Jurkat, Clone E6-1 (cell line): Measurements from ENCODE around the gene BCAS3. TPM values are rescaled to one million over a fixed set of nuclear protein-coding genes. Genes with fewer than 3 reads are reported as not detected.
A peak's percentile ranks its signal among the peaks of the same experiment; 100 is the strongest.

Source experiments
- DNase-seq: peaks from one replicate; pipeline ENCODE4 v3.0.0-alpha.2; 2011; ENCODE audit warnings: low read depth, low spot score
- H3K4me3 ChIP-seq: 2 replicates; pipeline ENCODE4 v1.5.1; 2011; ENCODE audit warnings: mild to moderate bottlenecking, low read length, control low read depth, moderate library complexity
- polyA plus RNA-seq: library from polyadenylated mRNA; unstranded; fragments of >200 nt; gene quantifications from one replicate; pipeline ENCODE4 v1.2.1, GENCODE V29; 2012; ENCODE audit warnings: missing spikeins; ENCODE audit not compliant: insufficient read length, insufficient read depth

BCAS3 gene
- 7.9 TPM for polyA plus RNA-seq

DNA sequence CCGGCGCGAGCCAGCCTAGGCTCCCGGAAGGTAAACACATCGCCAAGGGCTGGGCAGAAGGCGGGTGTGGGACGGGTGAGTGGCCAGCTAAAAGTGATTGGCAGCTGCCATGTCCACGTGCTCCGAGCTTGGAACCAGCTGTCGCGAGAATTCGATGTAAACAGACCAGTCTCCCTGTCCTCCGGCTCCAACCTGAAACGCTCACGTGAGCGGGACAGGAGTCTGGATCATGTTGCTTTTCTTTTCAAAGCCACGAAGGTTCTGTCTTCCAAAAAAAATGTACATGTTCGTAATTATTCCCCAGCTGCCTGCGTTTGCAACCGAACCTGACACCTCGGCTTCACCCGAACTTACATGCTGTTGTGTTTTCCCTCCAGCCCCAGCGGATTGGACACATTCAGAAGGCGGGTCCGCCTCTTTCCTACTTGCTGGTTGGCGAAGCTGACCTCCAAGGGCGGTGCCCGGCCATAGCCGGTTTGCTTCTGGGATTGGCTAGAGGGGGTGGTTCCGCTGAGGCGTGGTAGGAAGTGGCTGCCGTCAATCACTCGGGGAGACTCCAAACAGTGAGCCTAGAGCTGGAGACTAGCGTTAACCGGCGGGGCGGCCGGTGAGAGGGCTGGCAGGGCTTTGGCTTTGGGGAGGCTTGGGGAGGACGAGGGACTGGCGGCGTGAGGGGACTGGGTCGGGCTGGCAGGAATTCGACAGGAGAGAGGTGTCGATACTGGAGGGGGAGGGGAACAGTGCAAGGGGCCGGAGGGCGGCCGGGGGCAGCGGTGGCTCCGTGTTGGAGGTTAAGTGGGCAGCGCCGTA is at the start of gene BCAS3:
Gene BCAS3 (plus strand): TSS at position 544 of the 810 bp plus-strand sequence.
- peak; percentile 98 for DNase-seq
- peak within 1 kb of the TSS; percentile 83 for H3K4me3 ChIP-seq

DNA sequence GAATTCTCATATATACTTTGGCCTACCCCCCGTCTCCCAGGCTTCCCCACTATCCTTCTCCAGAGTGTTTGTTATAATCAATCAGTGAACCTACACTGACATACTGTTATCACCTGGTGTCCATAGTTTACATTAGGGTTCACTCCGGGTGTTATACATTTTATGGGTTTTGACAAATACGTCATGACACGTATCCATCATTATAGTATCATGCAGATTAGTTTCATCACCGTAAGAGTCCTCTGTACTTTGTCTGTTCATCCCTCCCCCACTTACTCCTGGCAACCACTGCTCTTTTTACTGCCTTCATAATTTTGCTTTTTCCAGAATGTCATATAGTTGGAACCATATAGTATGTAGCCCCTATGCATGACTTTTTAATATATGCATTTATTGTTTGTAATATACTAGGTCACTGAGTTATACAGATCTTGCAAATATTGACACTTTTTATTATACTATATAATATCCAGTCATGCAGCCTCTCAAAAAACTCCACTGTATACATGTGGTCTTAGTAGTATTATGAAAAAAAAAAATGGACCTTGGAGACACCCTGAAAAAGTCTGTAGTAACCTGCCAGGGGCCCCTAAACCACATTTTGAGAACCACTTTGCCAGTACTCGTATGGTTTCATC is 49.3 kb upstream of the BCAS3 start:
- no peak overlapping the region for H3K4me3 ChIP-seq
- no peak for DNase-seq

DNA sequence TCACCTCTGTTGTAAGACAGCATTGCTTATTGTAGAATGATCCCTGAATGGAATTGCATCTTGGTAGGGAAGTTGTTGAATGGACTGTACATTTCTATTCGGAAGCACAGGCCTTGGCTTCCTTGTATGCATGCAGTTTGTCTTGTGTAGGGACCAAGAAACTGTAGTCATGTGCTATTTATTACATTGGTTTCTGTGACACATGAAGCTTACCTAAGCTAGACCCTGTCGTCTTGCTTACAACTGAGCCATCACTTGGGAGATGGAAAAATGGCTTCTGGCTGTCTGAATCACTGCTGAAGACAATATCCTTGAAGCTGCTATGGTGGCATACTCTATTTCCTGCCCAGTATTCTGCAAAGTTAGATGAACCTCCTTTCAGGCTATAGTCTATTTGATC is 48.5 kb upstream of the BCAS3 start:
- H3K4me3 ChIP-seq, result no peak overlapping the region
- no peak for DNase-seq

DNA sequence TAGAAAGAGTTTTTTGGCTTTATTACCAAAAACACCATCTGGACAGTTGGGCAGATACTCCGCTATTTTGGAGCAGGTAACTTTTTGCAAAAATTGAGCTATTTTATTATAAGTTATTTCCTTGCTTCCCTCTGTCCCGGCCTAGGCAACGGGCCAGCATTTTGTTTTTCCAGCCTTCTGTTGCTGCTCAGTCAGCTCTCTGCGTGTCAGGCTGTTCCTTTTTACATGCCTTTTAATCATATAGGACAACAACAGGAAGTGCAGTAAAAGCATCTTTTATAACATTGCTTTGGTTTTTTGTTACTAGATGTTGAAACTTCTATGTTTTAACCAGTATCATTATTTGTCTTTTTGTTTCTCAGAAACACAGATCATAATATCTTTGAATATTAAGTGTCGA is 47.3 kb upstream of the BCAS3 start:
- no peak for DNase-seq
- H3K4me3 ChIP-seq, result no peak overlapping the region

DNA sequence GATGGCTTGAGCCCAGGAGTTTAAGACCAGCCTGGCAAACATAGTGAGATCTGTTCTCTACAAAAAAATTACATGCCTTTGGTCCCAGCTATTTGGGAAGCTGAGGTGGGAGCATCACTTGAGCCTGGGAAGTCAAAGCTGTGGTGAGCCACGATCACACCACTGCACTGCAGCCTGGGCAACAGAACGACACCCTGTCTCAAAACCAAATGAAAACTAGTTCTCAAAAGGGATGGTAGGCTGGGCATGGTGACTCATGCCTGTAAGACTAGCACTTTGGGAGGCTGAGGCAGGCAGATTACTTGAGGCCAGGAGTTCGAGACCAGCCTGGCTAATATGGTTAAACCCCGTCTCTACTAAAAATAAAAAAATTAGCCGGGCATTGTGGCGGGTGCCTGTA is 46.5 kb upstream of the BCAS3 start:
- no peak overlapping the region for H3K4me3 ChIP-seq
- no peak for DNase-seq

DNA sequence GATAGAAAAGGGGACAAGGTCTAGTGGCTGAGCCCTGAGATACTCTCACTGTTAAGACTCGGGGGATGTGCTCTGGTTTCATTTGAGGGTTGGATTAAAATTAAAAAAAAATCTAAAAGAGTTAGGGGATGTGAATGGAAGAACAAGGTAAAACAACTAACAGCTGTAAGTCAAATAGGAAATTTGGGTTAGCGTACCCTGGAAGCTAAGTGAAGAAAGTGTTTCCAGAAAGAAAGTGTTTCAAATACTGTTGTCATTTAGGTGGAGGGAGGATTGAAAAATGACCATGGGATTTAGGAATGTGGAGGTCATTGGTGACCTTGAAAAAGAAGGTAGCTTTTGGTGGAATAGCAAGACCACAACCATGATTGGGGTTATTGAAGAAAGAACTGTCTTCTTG is 40.0 kb upstream of the BCAS3 start:
- no peak for DNase-seq
- H3K4me3 ChIP-seq, result no peak overlapping the region

DNA sequence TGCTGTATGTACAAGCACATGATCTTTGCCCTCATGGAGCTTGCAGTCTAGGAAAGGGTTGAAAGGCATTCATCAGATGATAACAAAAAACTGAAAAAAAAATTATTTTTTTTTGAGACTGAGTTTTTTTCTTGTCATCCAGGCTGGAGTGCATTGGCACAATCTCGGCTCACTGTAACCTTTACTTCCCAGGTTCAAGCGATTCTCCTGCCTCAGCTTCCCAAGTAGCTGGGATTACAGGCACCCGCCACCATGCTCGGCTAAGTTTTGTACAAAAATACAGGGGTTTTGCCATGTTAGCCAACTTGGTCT is 38.7 kb upstream of the BCAS3 start:
- H3K4me3 ChIP-seq, result no peak overlapping the region
- no peak for DNase-seq

DNA sequence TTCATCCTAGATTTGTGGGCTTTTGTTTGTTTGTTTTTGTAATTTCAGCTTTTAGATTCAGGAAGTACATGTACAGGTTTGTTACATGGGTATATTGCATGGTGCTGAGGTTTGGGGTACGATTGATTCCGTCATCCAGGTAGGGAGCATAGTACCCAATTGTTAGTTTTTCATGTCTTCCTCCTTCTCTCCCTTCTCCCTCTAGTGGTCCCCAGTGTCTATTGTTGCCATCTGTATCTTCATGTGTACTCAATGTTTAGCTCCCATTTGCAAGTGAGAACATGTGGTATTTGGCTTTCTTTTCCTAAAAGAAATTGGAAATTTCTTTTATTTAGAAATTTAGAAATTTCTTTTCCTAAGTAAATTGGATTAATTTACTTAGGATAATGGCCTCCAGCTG is 37.1 kb upstream of the BCAS3 start:
- H3K4me3 ChIP-seq, result no peak overlapping the region
- peak; percentile 24 for DNase-seq

DNA sequence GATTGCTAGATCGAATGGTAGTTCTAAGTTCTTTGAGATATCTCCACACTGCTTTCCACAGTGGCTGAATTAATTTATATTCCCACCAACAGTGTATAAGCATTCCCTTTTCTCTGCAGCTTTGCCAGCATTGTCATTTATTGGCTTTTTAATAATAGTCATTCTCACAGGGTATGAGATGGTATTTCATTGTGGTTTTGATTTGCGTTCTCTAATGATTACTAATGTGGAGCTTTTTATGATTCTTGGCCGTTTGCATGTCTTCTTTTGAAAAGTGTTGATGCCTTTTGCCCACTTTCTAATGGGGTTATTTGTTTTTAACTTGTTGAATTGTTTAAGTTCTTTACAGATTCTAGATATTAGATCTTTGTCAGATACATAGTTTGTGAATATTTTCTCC is 36.5 kb upstream of the BCAS3 start:
- H3K4me3 ChIP-seq, result no peak overlapping the region
- DNase-seq, result no peak

DNA sequence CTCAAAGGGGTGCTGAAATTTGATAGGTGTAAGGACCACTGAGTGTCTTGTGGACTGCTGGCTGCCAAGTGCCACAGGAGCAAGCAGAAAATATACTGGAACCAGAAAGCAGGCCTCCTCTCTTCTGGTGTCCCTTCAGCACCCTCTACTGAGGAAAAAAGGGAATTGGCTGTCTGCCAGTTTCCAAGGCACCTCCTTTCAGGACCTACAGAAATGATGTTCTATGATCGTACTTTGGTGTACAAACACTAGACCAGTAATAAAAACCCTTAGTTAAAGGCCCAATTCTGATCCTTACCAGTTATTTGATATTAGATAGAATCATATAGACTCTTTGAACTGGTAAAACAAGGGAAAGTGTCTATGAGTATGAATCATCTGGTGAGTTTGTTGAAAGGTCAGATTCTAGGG is 35.8 kb upstream of the BCAS3 start:
- peak; percentile 59 for DNase-seq
- no peak overlapping the region for H3K4me3 ChIP-seq

DNA sequence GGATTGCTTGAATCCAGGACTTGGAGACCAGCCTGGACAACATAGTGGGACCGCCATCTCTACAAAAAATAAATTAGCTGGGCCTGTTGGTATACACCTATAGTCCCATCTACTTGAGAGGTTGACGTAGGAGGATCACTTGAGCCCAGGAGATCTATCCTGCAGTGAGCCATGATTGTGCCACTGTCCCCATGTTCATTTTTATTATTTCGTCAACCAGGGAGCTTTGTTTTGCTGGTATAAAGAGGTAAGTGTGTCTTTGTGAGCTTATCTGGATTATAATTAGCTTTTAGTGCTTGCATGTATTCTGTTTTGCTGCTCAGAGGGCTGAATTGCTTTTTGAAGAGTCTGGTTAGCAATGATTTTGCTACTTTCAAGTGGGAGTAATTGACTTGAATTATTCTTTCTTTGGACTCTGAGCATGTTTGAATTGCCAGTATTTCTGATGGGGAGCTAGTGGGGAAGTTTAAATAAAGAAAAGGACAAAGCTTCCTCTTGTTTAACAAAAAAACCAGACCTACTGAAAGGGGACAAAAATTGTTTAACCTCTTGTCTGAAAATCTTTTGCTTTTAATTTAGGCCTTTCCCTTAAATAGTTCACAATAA is 31.6 kb upstream of the BCAS3 start:
- no peak for DNase-seq
- H3K4me3 ChIP-seq, result no peak overlapping the region

DNA sequence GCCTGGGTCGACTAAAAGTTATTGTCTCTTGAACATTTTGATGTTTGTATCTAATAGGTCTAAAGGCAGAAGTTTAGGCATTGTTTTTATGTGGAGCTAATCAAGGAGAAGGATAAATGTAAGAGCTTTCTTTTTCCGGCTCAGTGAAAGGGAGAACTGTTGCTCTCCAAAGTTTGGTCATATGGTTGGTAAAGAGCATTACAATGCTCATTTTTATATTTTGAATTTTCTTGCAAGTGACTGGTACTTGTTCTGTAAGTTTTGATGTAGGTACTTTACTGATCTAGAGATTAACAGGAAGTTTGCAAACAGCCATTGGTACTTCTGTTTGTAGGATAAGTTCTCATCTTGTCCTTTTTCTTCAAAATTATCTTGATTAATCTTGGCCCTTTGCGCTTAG is 30.9 kb upstream of the BCAS3 start:
- DNase-seq, result no peak

DNA sequence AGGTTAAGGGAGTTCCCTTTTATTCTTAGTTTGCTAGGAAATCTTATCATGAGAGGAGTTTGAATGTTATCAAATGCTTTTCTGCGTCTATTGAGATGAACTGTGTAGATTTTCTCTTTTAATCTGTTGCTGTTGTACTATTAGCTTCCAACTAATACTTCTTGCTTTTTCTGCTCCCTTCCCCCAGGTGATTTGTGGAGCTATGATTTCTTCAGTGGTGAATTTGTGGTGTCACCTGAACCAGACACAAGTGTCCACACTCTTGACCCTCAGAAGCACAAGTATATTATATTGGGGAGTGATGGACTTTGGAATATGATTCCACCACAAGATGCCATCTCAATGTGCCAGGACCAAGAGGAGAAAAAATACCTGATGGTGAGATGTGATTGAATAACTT is 29.9 kb upstream of the BCAS3 start:
- no peak for DNase-seq
- no peak overlapping the region for H3K4me3 ChIP-seq

More for the DNA sequence above, 30.9 kb upstream of the BCAS3 start:
- no peak overlapping the region for H3K4me3 ChIP-seq

DNA sequence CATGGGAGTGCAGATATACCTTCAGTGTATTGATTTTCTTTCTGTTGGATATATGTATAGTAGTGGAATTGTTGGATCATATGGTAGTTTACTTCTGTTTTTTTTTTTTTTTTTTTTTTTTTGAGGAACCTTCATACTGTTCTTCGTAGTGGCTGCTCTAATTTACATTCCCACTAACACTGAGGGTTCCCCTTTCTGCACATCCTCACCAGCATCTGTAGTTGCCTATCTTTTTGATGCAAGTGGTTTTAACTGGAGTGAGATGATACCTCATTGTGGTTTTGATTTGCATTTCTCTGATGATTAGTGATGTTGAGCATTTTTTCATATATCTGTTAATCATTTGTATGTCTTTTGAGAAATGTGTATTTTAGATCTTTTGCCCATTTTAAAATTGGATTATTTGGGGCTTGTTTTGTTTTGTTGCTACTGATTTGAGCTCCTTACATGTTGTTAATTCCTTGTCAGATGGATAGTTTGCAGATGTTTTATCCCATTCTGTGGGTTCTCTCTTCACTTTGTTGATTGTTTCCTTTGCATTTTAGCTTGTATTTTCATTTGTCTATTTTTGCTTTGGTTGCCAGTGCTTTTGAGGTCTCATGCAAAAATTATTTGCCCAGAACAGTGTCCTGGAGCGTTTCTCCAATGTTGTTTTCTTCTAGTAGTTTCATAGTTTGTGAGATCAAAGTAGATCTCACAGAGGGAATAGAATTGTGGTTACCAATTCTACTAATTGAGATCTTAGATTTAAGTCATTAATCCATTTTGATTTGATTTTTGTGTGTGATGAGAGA is 25.0 kb upstream of the BCAS3 start:
- no peak overlapping the region for H3K4me3 ChIP-seq
- DNase-seq, result peak; percentile 39

DNA sequence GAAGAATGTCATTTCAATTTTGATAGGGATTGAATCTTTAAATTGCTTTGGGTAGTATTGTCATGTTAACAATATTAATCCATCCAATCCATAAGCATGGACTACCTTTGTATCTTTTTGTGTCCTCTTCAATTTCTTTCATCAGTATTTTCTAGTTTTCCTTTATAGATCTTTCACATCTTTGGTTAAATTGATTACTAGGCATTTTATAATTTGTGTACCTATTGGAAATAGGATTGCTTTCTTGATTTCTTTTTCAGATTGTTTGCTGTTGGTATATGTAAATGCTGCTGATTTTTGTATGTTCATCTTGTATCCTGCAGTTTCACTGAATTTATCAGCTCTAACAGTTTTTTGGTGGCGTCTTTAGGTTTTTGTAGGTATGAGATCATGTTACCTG is 24.1 kb upstream of the BCAS3 start:
- DNase-seq, result no peak
- H3K4me3 ChIP-seq, result no peak overlapping the region

DNA sequence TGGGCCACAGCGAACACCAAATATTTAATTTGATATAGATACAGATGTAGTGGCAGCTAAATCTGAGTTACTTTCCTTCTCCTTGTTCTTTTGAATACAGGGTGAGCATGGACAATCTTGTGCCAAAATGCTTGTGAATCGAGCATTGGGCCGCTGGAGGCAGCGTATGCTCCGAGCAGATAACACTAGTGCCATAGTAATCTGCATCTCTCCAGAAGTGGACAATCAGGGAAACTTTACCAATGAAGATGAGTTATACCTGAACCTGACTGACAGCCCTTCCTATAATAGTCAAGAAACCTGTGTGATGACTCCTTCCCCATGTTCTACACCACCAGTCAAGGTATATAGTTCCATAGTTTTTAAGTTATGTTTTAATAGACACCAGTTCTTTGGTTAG is 21.2 kb upstream of the BCAS3 start:
- no peak overlapping the region for H3K4me3 ChIP-seq

DNA sequence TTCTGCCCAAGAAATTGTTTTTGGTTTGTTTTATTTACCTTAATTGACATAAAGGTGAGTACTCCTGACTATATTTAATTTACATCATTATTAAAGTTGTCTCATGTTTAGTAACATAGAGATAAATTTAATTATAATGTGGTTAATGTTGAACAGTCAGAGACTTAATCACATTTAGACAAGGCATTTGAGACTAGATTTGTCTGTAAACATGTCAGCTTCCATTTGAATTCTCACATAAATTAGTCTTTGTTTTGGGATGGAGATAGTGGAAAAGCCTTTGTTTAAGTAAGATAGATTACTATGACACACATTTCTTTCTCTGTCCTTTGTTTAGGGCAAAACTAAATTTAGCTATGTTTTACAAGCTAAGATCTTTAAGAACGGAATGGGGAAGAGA is 18.5 kb upstream of the BCAS3 start:
- no peak for DNase-seq
- H3K4me3 ChIP-seq, result no peak overlapping the region

More for the DNA sequence above, 21.2 kb upstream of the BCAS3 start:
- no peak for DNase-seq

DNA sequence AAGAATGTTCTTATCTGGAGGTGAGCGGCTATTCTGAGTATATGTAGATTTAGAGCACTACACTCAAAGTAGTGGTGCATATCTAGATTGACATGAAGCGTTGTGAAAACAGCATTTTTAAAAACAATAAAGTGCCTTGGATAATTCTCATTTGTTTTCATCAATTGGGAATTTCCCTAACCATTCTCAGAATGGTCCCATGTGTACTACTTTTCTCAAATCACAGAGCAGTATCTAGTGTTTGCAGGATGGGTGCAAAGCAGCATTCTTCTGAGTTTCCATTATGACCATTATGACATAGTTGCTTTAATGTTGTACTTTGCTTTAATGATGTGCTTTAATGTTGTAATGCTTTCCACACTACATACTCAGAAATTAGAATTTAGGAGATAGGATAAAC is 16.2 kb upstream of the BCAS3 start:
- DNase-seq, result no peak
- no peak overlapping the region for H3K4me3 ChIP-seq

DNA sequence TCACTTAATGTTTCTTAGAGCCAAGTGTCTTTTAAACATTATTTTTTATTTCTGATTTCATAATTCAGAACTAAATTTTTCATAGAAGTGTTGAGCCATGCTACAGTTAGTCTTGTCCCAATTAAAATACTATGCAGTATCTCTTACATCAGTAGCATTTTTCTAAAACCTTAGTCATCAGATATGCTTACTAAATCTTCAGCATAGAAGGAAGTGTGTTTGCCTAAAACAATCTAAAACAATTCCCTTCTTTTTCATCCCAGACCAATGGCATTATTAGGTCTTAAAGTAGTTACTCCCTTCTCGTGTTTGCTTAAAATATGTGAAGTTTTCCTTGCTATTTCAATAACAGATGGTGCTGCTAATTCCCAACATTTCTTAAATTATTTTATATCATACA is 13.6 kb upstream of the BCAS3 start:
- no peak for DNase-seq
- no peak overlapping the region for H3K4me3 ChIP-seq

DNA sequence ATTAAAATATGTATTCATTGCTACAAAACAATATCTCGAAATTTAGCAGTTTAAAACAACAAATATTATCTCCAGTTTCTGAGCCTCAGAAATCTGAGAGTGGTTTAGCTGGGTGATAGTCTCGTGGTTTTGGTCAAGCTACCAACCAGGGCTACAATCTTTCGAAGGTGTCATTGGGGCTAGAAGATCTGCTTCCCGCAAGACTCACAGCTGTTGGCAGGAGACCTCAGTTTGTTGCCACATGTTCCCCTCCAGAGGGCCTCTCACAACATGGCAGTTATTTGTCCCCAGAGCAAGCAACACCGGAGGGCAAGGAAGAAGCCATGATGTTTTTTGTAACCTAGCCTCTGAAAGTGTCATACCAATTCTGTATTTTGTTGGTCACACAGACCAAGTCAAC is 12.0 kb upstream of the BCAS3 start:
- H3K4me3 ChIP-seq, result no peak overlapping the region
- no peak for DNase-seq
